Stimulated activated naive CD8-positive, alpha-beta T cell treated with anti-CD3 and anti-CD28 coated beads, Interleukin-15, amount 100 ng/mL, for 72 hours (primary cell): ENCODE measurements around the gene BAIAP2.

ENCODE experiments used
- ATAC-seq: fragments of 150-1000 bp; cut with Tn5 transposase; 2 replicates; pipeline ENCODE4 v1.10.0; 2021; ENCODE audit warnings: mild to moderate bottlenecking, moderate library complexity
- DNase-seq, 2 donors: peaks; one replicate each; pipeline ENCODE4 v3.0.0; 2021 to 2022
- H3K27ac Mint-ChIP-seq, 2 donors: one replicate each; pipeline ENCODE4 v1.8.0; 2022; ENCODE audit warnings: mild to moderate bottlenecking in 2 of 2, mixed read lengths in 2 of 2, moderate library complexity in 2 of 2
- H3K27me3 Mint-ChIP-seq: one replicate; pipeline ENCODE4 v1.8.0; 2022; ENCODE audit warnings: mixed read lengths
- H3K4me1 Mint-ChIP-seq: one replicate; pipeline ENCODE4 v1.8.0; 2022; ENCODE audit warnings: mild to moderate bottlenecking, mixed read lengths
- H3K4me3 Mint-ChIP-seq, 2 donors: one replicate each; pipeline ENCODE4 v1.8.0; 2022; ENCODE audit warnings: mild to moderate bottlenecking in 2 of 2, mixed read lengths in 2 of 2, moderate library complexity in 1 of 2
- H3K9me3 Mint-ChIP-seq, 2 donors: one replicate each; pipeline ENCODE4 v1.8.0; 2022; ENCODE audit warnings: mixed read lengths in 2 of 2

BAIAP2 gene

DNA sequence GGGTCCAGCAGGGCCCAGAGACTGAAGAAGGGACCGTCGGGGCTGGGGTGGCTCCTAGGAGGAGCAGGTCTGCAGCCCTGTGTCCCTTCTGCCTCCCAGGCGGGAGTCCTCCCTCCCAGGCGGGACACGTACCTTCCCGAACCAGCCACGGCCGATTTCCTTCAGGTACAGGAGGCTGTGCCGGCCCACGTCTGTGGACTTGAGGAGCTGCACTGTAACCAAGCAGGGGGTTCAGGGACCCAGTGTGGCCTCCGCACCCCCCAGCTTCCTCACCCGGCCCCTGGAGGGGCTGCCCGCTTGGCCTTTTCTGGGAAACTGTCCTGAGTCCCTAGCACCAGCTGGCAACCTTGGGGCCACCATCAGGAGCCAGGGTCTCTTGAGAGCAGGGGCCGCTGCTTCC lies 93.4 kb downstream of the BAIAP2 start:
- no peaks in the 10 kb centered on the region for H3K27me3 Mint-ChIP-seq
- no peaks in the 10 kb centered on the region for H3K9me3 Mint-ChIP-seq

DNA sequence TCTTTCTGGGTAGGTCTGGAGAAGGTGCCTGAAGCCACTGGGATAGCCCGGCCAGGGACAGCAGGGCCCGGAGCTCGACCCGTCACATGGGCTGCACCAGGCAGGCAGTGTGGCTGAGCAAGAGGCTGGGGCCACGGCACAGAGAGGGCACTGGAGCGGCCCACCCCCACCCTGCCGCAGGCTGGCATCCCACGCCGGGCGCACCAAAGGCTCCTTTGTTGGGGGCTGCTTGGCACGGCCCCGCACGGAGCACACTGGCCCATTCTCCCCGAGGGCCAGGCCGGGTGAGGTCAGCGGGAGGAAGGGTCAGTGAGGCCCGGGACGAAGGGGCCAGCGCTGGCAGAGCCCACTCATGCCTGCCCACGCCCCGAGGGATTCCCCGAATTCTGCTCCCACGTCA lies 93.8 kb downstream of the BAIAP2 start:
- Mint-ChIP-seq H3K4me1 (no peaks in the 10 kb centered on the region), H3K27ac (no peak overlapping the region), H3K27me3 (no peaks in the 10 kb centered on the region), H3K4me3 (no peak overlapping the region), H3K9me3 (no peaks in the 10 kb centered on the region)
- ATAC-seq (no peak), DNase-seq (no peak)

More for the DNA sequence above, 93.4 kb downstream of the BAIAP2 start:
- Mint-ChIP-seq H3K4me1 (no peaks in the 10 kb centered on the region), H3K4me3 (no peak overlapping the region), H3K27ac (no peak overlapping the region)
- ATAC-seq (no peak), DNase-seq (no peak)

DNA sequence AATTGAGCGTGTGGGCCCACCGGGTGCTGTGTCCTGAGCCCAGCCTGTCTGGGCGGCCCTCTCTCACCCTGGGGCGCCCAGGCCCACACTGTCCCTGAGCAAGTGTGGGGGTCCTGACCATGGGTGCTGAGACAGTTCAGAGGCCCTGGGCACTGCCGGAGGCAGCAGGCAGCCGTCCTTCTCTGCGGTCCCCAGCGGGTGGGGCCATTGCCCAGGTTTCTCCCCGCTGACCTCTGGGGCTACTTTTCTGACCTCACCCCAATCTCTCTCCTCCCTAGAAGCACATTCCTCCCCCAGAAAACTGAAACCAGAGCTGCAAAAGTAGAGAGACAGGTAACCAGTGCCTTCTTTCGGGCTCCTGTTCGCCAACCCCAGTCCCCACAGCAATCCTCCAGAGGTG lies 94.3 kb downstream of the BAIAP2 start:
- DNase-seq (no peak), ATAC-seq (no peak)
- H3K4me1 Mint-ChIP-seq: no peaks in the 10 kb centered on the region
- H3K4me3 Mint-ChIP-seq: no peak overlapping the region
- H3K27me3 Mint-ChIP-seq: no peaks in the 10 kb centered on the region
- no peak overlapping the region for H3K27ac Mint-ChIP-seq
- H3K9me3 Mint-ChIP-seq: no peaks in the 10 kb centered on the region

DNA sequence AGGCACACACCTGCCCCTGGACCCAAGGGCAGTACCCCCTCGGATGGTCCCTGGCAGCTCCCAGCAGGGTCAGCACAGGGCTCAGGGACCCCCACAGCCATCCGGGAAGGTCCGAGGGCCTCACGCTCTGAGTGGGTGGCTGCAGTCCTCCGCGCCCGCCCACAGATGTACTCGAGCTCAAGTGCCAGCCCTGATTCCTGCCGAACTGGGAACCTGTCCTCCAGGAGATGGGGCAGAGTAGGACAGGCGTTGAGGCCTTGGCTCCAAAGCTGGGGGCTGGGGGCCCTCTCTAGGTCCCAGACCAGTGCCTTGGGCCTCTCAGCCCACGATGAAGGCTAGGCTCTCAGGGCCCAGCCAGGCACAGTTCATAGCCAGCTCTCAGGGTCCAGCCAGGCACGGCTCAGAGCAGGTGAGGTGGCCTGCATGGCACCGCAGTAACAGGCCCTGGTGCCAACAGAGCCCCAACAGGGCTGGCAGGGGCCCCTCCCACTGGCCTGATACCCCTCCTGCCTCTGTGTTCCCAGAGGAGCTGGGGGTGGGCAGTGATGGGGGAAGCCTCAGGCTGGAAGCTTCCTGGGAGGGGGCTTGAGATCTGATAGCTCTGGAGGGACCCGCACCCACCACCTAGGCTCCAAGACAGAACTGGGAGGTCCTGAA lies 94.9 kb downstream of the BAIAP2 start:
- Mint-ChIP-seq H3K27me3 (no peaks in the 10 kb centered on the region), H3K27ac (no peak overlapping the region), H3K4me1 (no peaks in the 10 kb centered on the region), H3K9me3 (no peaks in the 10 kb centered on the region), H3K4me3 (no peak overlapping the region)
- ATAC-seq (no peak), DNase-seq (no peak)

DNA sequence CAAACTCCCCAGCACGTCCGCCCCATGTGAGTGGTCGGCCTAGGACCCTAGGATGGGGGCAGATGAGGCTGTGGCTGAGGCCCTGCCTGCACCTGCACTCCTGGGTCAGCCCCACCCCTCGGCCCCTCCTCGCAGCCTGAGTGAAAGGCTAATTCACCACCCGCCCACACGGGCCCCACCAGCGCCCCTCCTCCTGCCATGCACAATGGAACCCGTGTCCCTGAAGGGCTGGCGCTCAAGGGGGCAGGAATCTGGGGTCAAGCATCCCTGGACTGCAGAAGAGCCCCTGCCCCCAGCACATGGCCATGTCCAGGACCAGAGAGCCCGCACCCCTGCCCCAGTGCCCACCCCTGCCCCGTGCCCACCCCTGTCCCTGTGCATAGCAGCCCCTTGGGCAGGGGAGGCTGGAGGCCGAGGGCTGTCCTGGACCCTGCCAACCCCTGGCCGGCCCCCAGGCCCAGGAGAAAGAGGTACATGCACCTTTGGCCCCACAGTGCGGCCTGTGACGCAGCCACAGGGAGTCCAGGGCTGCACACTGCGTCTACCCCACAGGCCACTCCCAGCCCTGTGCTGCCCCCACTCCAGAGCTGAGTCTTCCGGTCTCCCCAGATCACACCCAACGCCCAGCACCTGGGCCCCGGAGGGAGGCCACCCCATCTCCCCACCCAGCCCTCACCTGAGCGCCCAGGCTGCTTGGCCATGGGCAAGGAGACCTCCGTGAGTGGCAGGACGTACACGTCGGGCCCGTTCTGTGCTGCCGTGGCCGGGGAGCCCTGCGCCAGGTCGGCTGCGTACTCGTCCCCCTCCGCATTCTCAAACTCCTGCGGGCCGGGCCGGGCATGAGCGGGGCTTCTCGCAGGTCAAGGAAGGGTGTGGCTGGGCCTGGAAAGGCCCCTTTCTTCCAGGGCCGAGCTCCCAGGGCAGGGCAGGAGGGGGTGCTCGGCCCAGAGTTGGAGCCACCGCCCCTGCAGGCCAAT lies 95.7 kb downstream of the BAIAP2 start:
- ATAC-seq (no peak), DNase-seq (no peak)
- Mint-ChIP-seq H3K27me3 (no peaks in the 10 kb centered on the region), H3K4me3 (no peak overlapping the region), H3K4me1 (no peaks in the 10 kb centered on the region), H3K27ac (no peak overlapping the region), H3K9me3 (no peaks in the 10 kb centered on the region)

DNA sequence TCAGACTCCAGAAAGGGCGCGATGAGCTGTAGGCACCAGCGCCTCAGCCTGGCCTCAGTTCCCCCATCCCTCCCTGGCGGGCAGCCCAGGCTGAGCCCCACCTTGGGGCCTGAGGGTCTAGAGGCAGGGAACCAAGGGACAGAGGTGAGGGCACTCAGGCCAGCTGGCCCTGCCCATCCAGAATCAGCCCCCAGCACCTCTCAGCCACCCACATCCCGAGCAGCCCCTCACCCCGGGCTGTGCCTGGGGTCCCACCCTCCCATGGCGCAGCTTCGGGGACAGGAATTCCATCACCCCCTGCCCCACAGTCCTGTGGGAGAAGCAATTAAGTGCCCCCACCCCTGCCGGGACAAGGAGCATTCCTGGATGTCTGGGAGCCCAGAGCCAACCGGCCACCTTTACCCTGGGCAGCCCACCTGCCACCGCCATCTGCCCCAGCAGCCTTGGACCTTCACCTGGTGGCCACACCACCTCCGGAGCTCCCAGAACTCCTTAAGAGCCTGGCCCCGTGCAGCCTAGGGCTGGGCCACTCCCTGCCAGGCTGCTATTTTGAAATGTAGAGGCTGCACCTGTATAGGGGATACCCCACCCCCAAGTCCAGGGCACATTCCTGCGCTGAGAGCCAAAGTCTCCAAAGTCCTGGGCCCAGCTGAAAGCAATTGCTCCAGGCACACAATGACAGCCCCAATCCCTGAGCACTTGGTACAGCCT lies 96.7 kb downstream of the BAIAP2 start:
- ATAC-seq: no peak

DNA sequence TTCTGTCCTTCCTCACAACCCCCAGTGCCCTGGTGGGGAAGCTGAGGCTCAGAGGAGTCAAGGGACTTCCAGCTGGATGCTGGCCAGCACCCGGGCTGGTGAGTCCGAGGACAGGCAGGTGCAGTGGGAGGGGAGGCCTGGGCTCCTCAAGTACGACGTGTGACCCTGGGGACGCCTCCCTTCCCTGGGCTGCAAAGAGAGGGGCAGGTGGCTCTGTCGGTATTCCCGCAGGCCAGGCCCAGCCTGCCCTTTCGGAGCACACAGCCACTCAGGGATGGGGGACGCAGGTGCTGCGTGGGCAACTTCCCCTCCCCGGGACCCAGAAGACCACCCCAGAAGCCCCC lies 97.2 kb downstream of the BAIAP2 start:
- H3K4me3 Mint-ChIP-seq: no peak overlapping the region
- H3K27me3 Mint-ChIP-seq: no peaks in the 10 kb centered on the region
- no peak overlapping the region for H3K27ac Mint-ChIP-seq
- no peaks in the 10 kb centered on the region for H3K4me1 Mint-ChIP-seq
- DNase-seq (no peak), ATAC-seq (no peak)
- H3K9me3 Mint-ChIP-seq: no peaks in the 10 kb centered on the region

More for the DNA sequence above, 96.7 kb downstream of the BAIAP2 start:
- DNase-seq: no peak
- Mint-ChIP-seq H3K9me3 (no peaks in the 10 kb centered on the region), H3K4me1 (no peaks in the 10 kb centered on the region), H3K27ac (no peak overlapping the region), H3K27me3 (no peaks in the 10 kb centered on the region), H3K4me3 (no peak overlapping the region)

DNA sequence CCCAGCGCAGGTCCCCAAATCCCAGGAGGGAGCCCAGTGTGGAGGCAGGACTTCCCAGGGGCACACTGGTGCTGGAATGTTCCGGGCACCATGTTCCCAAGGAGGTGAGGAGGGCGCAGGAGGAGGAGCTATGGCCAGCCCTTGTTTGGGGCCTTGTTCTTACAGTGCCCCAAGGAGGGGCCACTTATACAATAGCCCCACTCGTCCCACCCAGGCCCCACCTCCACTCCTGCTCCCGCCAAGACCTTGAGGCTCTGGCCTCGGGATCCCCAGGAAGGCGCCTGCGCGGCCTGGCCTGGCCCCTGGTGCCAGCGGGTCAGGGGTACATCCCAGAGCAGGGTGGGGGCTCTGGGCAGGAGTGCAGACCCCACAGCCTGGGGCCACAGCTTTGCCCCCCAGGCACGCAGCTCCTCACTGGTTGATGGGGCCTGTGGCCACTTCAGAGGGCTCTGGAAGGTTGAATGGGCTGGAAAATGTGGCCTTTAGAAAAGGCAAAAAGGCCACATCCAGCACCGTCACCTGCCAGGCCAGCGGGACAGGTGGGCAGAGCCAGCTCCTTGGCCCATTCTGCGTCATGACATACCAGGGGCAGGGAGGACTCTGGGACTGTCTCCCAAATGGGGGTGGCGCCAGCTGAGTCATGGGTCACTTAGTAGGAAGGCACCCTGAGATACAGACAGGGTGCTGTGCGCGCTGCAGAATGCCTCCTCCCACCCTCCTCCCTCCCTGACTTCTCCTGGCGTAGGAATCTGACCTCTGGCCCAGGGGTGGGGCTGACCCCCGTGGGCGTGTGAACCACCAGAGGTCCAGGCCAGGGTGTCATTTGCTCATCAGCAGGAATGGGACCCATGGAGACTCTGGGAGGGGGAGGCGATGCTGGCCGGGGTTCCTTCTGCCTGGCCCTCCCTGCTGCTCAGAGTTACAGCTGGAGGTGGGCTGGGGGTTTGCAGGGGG lies 98.1 kb downstream of the BAIAP2 start:
- Mint-ChIP-seq H3K4me1 (no peaks in the 10 kb centered on the region), H3K4me3 (no peak overlapping the region), H3K9me3 (peaks cover 5 to 7% of the 10 kb centered on the region in 2 donors), H3K27ac (no peak overlapping the region), H3K27me3 (no peaks in the 10 kb centered on the region)
- DNase-seq (no peak), ATAC-seq (no peak)

DNA sequence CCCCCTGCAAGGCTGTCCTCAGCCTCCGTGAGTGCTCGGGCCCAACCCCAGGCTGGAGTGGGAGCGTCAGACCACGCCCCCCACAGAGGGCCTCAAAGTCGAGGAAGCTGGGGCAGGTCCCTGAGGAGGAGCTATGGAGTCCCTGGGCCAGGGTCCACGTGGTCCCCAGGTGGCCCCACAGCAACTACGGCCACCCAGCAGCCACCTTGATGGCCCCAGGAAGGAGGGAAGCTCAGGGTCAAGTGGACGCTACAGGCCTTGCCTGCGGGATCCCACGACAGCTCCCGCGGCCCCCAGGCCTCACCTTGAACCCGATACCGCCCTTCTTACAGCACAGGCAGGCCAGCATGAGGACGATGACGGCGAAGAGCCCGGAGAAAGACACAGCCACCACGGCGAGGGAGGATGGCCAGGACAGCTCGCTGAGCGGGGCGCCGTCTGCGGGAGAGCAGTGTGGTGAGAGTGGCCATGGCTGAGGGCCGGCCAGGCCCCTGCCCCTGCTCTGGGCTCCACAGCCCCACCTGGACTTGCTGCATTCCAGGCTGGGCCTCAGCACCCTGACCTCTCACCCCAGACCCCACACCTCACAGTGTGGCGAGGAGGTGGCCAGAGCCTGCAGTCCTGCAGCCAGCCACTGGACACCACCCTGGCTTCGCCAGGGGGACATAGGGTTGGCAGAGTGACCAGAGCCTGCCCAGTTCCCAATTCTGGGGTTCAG lies 99.3 kb downstream of the BAIAP2 start:
- no peak overlapping the region for H3K4me3 Mint-ChIP-seq
- no peaks in the 10 kb centered on the region for H3K27me3 Mint-ChIP-seq
- no peak overlapping the region for H3K27ac Mint-ChIP-seq
- ATAC-seq (no peak), DNase-seq (no peak)
- H3K4me1 Mint-ChIP-seq: no peaks in the 10 kb centered on the region
- peaks cover 12 to 19% of the 10 kb centered on the region in 2 donors for H3K9me3 Mint-ChIP-seq

DNA sequence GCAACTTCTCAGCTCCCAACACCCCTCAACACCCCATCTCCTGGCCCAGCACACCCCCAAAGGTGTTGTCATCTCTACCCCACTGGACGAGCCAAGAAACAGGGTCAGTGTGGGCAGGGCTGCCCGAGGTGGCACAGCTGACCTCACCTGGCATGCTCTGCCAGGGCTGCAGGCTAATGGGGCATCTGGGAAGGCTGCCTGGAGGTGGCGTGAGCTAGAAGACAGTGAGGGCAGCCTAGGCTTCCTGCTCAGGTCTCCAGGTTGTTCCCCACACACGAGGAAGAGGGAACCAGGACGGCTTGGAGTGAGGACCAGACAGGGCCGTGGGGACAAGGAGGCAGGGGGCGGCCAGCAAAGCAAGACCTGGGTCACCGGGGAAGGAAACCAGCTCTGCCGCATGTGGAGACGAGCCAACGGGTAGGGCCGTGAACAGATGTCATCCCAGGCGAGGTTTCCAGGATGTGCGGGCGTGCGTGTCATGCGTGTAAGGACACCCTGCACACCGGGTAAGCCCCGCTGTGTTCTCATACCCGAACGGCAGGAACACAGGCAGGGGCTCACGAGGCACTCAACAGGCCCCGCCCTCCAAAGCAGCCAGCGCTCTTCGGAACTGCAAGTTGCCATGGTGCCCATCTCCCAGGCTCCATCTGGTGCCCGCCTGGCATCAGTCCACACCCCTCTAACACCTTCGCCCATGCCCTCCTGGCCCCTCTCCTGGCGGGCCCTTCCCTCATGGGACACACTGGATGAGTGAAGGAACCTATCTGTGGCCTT lies 100.7 kb downstream of the BAIAP2 start:
- Mint-ChIP-seq H3K4me3 (no peak overlapping the region), H3K27ac (no peak overlapping the region), H3K9me3 (peaks cover 12 to 20% of the 10 kb centered on the region in 2 donors), H3K4me1 (no peaks in the 10 kb centered on the region), H3K27me3 (no peaks in the 10 kb centered on the region)
- ATAC-seq (no peak), DNase-seq (no peak)

DNA sequence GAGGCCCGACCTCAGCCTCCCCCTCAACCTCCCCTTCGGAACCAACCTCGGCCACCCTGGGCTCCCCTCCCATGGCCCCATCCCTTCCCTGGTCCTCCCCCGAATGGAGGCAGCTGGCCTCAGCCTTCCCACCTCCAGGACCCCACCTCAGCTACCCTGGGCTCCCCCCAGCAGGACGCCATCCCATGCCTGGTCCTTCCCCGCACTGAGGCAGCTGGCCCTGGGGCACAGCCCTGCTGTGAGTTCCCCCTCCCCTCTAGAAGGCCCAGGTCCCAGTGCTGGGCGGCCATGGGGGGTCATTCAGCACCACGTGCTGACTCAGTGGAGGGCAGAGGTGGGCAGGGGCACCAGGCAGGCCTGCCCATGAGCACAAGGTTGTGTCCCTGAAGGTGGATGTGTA lies 101.4 kb downstream of the BAIAP2 start:
- no peaks in the 10 kb centered on the region for H3K27me3 Mint-ChIP-seq
- H3K27ac Mint-ChIP-seq: no peak overlapping the region
- H3K9me3 Mint-ChIP-seq: peaks cover 12 to 20% of the 10 kb centered on the region in 2 donors
- DNase-seq: no peak
- no peak for ATAC-seq
- no peaks in the 10 kb centered on the region for H3K4me1 Mint-ChIP-seq
- no peak overlapping the region for H3K4me3 Mint-ChIP-seq

DNA sequence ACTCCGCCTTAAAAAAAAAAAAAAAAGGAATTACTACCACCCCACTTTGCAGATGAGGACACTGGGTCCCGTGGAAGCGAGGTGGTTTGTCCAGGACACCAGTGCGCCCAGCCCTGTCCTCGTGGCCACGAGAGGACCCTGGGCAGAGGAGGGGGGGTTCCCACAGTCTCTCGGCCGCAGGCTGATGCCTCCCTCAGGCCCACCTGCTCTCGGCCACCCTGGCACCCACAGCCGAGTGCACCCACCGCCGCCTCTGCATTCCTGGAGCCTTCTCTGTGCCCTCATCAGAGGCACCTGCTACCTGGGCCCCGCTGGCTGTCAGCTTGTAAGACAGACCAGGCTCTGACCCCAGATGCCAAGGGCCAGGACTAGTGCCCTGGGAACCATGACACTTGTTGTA lies 102.3 kb downstream of the BAIAP2 start:
- Mint-ChIP-seq H3K9me3 (peaks cover 12 to 20% of the 10 kb centered on the region in 2 donors), H3K27ac (peak overlapping the region in 1 of 2 donors; percentile 78), H3K4me3 (no peak overlapping the region), H3K4me1 (peaks cover 5% of the 10 kb centered on the region), H3K27me3 (no peaks in the 10 kb centered on the region)
- DNase-seq: no peak
- ATAC-seq: no peak

DNA sequence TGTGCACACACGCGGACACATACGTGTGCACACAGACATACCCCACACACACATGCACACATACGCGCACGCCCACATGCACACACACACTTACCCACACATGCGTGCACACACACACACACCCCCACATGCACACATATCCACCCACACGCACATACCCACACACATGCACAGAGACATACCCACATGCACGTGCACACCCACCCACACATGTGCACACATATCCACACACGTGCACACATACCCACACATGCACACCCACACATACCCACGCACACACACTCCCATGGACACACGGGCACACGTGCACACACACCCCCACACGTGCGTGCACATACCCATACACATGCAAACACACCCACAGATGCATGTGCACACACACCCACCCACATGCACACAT lies 103.1 kb downstream of the BAIAP2 start:
- Mint-ChIP-seq H3K27me3 (no peaks in the 10 kb centered on the region), H3K9me3 (peaks cover 12 to 20% of the 10 kb centered on the region in 2 donors), H3K4me3 (no peak overlapping the region), H3K27ac (no peak overlapping the region), H3K4me1 (peaks cover 9% of the 10 kb centered on the region)
- no peak for ATAC-seq
- no peak for DNase-seq

DNA sequence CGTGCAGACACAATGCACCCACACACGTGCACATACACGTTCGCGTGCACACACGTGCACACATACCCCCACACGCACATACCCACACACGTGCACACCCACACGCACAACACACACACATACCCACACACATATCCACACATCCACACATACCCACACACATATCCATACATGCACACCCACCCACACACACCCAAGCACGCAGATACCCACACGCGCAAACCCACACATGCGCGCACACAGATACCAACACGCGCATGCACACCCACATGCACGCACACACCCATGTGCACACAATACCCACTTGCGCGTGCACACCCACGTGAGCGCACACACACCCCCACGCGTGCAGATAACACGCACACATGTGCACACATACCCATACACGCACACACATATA lies 103.5 kb downstream of the BAIAP2 start:
- H3K4me1 Mint-ChIP-seq: peaks cover 9% of the 10 kb centered on the region
- H3K9me3 Mint-ChIP-seq: peaks cover 12 to 20% of the 10 kb centered on the region in 2 donors
- H3K27ac Mint-ChIP-seq: no peak overlapping the region
- no peaks in the 10 kb centered on the region for H3K27me3 Mint-ChIP-seq
- no peak overlapping the region for H3K4me3 Mint-ChIP-seq
- DNase-seq (no peak), ATAC-seq (no peak)
